ENCODE data around the gene SEPTIN10.

GRCh38 chr2:109530712-109531111, 83.1 kb downstream of the SEPTIN10 start:
- TF ChIP-seq CTCF (IDR thresholded peaks at IDR 0.05), result no peak
- TF ChIP-seq POLR2A (IDR thresholded peaks at IDR 0.05), result no peak

All from vagina (tissue), 2 donors.